ENCODE results near the gene ADARB1.

GRCh38 chr21:45249626-45250025 is 175.2 kb downstream of the ADARB1 start:
- TF ChIP-seq CTCF (tag by site-specific recombination; IDR thresholded peaks at IDR 0.05): no peak
- no peak for TF ChIP-seq ZNF362 (tag by site-specific recombination; IDR thresholded peaks at IDR 0.05)
- no peak for TF ChIP-seq ZNF202 (tag by site-specific recombination; IDR thresholded peaks at IDR 0.05; ENCODE audit: borderline replicate concordance)
- no peak for TF ChIP-seq HOXD13 (CRISPR knock-in tag; IDR thresholded peaks at IDR 0.05; ENCODE audit: borderline replicate concordance)
- TF ChIP-seq ZXDB (tag by site-specific recombination; IDR thresholded peaks at IDR 0.05): no peak
- TF ChIP-seq REST (tag by site-specific recombination; IDR thresholded peaks at IDR 0.05): no peak
- no peak for TF ChIP-seq ZNF488 (tag by site-specific recombination; IDR thresholded peaks at IDR 0.05)
- TF ChIP-seq ZNF16 (tag by site-specific recombination; IDR thresholded peaks at IDR 0.05; ENCODE audit: low read depth): no peak
- no peak for TF ChIP-seq ZNF133 (tag by site-specific recombination; IDR thresholded peaks at IDR 0.05)
